Upper lobe of left lung (tissue), 4 donors: Measurements from ENCODE around the gene SOX13.

Source experiments
- EP300 ChIP-seq, 4 donors: sonication (generic); formaldehyde crosslinking; IDR thresholded peaks; one replicate each; pipeline ENCODE4 v1.5.1; 2017; ENCODE audit warnings: antibody characterized with exemption in 4 of 4, control low read depth in 2 of 4
- POLR2A ChIP-seq, 4 donors: fragments of 450-650 bp; IDR thresholded peaks; one replicate each; pipeline ENCODE4 v1.5.1; 2016 to 2017; ENCODE audit warnings: antibody characterized with exemption in 4 of 4, mild to moderate bottlenecking in 2 of 4
- POLR2AphosphoS5 ChIP-seq, 2 donors: sonication (generic); formaldehyde crosslinking; IDR thresholded peaks; one replicate each; pipeline ENCODE4 v1.5.1; 2017; ENCODE audit warnings: antibody characterized with exemption in 2 of 2
- TF ChIP-seq, protein P1 (sequence below), 6 experiments: fragments of 450-650 bp in 4 of 6; fragments of 200-600 bp in 2 of 6; sonication (generic) in 2 of 6; IDR thresholded peaks; one replicate each; pipeline ENCODE4 v1.5.1; 2016 to 2019; ENCODE audit warnings: antibody characterized with exemption in 6 of 6

DNA sequence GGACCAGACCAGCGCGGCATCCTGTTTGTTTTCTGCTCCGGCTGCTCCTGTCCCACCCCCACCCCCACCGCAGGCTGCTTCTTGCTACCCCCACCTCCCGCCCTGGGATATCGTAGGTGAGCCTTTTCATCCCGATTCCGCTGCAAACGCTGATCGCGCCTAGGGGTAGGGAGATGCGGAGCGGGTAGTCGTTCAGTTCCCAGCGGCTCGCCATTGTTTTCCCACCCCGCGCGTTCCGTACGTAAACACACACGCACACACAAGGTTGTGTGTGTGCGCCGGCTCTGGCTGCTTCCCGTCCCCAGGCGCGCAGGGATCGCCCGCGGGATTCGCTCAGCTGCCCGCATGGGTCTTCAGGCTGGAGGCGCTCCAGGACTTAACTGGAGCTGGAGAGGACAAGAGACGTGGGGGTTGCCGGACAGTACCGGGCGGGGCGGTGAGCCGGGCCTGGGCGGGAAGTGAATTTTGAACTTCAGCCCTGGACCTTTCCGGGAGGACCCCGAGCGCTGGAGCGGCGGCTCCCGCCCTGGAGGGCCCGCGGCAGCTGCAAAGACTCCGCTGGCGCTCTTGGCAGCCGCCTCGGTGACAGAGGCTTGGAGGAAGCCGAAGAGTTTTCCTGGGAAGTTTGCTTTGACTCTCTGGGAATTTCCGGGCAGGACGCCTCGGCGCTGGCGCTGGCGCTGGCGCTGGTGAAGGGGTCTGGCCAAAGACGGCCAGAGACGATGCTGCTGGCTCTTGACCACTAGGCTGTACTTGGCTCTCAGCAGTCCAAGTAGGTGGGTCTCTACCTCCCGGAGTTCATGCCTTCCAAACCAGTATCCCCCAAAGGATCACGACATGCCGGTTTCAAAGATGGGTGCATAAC lies 1.6 kb downstream of the SOX13 start:
- peak; percentile 49 to 55 for TF ChIP-seq POLR2AphosphoS5 (IDR thresholded peaks at IDR 0.05)
- TF ChIP-seq, protein P1, sequence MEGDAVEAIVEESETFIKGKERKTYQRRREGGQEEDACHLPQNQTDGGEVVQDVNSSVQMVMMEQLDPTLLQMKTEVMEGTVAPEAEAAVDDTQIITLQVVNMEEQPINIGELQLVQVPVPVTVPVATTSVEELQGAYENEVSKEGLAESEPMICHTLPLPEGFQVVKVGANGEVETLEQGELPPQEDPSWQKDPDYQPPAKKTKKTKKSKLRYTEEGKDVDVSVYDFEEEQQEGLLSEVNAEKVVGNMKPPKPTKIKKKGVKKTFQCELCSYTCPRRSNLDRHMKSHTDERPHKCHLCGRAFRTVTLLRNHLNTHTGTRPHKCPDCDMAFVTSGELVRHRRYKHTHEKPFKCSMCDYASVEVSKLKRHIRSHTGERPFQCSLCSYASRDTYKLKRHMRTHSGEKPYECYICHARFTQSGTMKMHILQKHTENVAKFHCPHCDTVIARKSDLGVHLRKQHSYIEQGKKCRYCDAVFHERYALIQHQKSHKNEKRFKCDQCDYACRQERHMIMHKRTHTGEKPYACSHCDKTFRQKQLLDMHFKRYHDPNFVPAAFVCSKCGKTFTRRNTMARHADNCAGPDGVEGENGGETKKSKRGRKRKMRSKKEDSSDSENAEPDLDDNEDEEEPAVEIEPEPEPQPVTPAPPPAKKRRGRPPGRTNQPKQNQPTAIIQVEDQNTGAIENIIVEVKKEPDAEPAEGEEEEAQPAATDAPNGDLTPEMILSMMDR (IDR thresholded peaks at IDR 0.05) = peak in 1 of 6 experiments; percentile 17
- TF ChIP-seq POLR2A (IDR thresholded peaks at IDR 0.05) = peak in 1 of 4 donors; percentile 17
- TF ChIP-seq EP300 (IDR thresholded peaks at IDR 0.05) = no peak
